GM06990 (cell line): Measurements from ENCODE around the gene MYO9A.
"Not testable (repeated sequence)": the region's sequence is repeated elsewhere in the genome, so short reads cannot be mapped to it uniquely, and the experiment has no call there.

ENCODE experiments used
- DNase-seq: peaks from one replicate; pipeline ENCODE4 v3.0.0-alpha.2; 2011; ENCODE audit not compliant: insufficient read length; ENCODE audit errors: extremely low read depth
- H3K27me3 ChIP-seq: replicated peaks from 2 replicates; pipeline ENCODE4 v1.6.0; 2011; ENCODE audit warnings: low read length; ENCODE audit not compliant: control insufficient read depth, insufficient read depth
- H3K36me3 ChIP-seq: 2 replicates; pipeline ENCODE4 v1.5.1; 2011; ENCODE audit warnings: low read length; ENCODE audit not compliant: control insufficient read depth, insufficient read depth
- H3K4me3 ChIP-seq: replicated peaks from 2 replicates; pipeline ENCODE4 v1.5.1; 2011; ENCODE audit warnings: low read depth, mild to moderate bottlenecking, control low read depth, low read length
- TF ChIP-seq, protein P1 (sequence below): IDR thresholded peaks from 2 replicates; pipeline ENCODE4 v1.5.1; 2011; ENCODE audit warnings: low read length, control low read depth, mild to moderate bottlenecking, inconsistent platforms; ENCODE audit not compliant: insufficient read depth, poor library complexity, severe bottlenecking

The MYO9A gene

DNA sequence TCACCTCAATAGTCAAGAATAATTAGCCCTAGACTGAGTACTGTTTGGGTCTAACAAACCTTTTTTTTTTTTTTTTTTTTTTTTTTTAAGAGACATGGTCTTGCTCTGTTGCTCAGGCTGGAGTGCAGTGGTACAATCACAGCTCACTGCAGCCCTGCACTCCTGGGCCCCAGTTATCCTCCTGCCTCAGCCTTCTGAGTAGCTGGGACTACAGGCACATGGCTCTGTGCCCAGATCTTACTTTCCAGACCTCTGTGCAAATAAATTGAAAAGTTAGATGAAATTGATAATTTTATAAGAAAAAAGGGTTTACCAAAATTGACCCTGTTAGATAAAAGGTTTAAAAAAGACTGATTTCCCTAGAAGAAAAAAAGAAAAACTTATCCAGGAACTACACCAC lies 228.6 kb downstream of the MYO9A start:
- H3K4me3 ChIP-seq = no peak overlapping the region
- TF ChIP-seq, protein P1, sequence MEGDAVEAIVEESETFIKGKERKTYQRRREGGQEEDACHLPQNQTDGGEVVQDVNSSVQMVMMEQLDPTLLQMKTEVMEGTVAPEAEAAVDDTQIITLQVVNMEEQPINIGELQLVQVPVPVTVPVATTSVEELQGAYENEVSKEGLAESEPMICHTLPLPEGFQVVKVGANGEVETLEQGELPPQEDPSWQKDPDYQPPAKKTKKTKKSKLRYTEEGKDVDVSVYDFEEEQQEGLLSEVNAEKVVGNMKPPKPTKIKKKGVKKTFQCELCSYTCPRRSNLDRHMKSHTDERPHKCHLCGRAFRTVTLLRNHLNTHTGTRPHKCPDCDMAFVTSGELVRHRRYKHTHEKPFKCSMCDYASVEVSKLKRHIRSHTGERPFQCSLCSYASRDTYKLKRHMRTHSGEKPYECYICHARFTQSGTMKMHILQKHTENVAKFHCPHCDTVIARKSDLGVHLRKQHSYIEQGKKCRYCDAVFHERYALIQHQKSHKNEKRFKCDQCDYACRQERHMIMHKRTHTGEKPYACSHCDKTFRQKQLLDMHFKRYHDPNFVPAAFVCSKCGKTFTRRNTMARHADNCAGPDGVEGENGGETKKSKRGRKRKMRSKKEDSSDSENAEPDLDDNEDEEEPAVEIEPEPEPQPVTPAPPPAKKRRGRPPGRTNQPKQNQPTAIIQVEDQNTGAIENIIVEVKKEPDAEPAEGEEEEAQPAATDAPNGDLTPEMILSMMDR = no peak
- no peaks in the 10 kb centered on the region for H3K36me3 ChIP-seq
- no peak for DNase-seq
- no peaks in the 10 kb centered on the region for H3K27me3 ChIP-seq

DNA sequence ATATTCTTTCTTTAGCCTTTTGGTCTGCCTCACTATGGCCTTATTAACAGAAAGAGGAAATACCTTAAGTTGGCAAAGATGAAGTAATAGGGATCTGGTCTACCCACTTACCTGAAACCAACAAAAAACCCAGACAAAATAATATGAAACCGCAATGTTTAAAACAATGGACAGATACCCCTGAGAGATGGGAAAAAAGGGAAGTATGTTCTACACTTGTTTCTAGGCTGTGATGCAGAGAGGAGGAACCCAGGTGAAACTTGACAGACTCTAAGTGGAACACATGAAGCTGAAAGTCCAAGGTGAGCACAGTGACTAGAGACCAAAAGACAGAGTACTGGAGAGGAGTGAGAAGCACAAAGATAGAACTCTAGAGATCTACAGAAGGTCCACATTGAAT lies 229.2 kb downstream of the MYO9A start:
- peak; percentile 56 for DNase-seq
- Histone ChIP-seq H3K27me3 (no peaks in the 10 kb centered on the region), H3K4me3 (no peak overlapping the region), H3K36me3 (no peaks in the 10 kb centered on the region)
- TF ChIP-seq, protein P1 = no peak

DNA sequence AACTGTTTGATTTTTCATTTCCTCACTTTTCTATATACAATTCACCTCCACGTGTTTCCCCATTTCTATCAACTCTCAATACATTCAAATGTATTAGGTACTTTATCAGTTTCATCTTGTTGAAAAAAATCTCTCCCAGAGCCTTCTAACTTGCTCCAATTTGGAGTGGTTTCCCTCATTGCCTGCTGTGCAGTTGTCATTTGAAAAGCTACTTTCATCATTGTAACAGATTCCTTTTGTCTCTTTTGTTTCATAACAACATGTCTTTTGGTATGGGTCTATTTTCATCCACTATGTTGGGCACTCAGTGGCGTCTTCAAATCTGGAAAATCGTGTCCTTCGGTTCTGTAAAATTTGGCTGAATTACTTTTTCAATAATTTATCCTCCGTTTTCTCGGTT lies 232.6 kb downstream of the MYO9A start:
- Histone ChIP-seq H3K27me3 (no peaks in the 10 kb centered on the region), H3K4me3 (no peak overlapping the region), H3K36me3 (no peaks in the 10 kb centered on the region)
- TF ChIP-seq, protein P1 = no peak
- no peak for DNase-seq

DNA sequence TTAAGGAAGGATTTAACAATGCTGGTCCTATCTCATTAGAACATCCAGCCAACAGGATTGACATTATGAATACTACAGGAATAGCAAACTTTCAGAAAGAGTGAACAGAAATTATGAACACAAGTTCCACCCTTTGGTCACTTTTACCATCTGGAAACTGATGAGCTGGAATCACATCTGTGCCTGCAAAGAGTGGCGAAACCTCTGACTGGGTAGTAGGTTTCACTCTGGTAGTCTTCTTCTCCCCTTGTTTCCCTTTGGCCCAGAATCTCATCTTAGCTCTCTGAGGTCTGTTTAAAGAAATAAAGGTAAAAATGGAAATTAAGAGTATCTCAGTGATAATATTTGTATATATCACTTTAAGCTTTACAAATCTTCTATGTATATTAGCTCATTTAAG lies 234.5 kb downstream of the MYO9A start:
- DNase-seq = peak; percentile 29
- no peaks in the 10 kb centered on the region for H3K27me3 ChIP-seq
- no peaks in the 10 kb centered on the region for H3K36me3 ChIP-seq
- no peak overlapping the region for H3K4me3 ChIP-seq
- TF ChIP-seq, protein P1 = no peak

DNA sequence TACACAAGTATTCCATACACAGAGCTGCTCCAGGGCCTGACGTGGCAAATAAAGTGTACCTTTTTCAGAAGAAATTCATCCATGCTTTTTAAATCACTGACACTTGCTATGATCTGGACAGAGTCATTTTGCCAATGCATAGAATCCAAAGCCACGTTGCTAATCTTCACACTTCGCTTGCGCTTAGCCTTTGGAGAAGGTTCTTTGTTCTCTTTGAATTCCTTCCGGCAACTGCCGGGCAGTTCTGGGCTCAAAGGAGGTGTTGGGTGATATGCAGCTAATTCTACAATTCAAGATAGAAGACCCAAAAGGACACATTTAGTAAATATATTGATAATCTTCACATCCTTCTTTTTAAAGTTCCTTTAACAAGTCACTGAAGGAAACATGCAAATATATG lies 237.7 kb downstream of the MYO9A start:
- Histone ChIP-seq H3K4me3 (no peak overlapping the region), H3K36me3 (no peaks in the 10 kb centered on the region), H3K27me3 (no peaks in the 10 kb centered on the region)
- no peak for DNase-seq
- TF ChIP-seq, protein P1 = no peak

DNA sequence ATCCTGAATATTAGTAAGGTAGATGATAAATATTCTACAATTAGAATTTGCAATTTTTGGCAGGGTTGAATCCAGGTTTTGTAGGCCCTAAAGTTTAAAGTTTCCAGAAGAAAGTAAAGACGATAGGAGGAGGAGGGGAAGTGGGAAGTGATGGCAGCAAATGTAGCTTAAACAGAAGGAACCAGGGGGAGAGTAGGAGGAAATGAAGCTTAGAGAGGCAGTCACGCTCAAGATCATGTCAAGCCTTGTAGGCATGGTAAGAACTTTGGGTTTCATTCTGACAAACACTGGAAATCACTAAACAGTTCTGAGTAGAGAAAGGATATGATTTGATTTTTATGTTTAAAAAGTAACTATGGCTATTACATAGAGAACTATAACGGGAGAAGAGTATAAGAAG lies 243.7 kb downstream of the MYO9A start:
- H3K36me3 ChIP-seq = no peaks in the 10 kb centered on the region
- no peak overlapping the region for H3K4me3 ChIP-seq
- TF ChIP-seq, protein P1 = no peak

DNA sequence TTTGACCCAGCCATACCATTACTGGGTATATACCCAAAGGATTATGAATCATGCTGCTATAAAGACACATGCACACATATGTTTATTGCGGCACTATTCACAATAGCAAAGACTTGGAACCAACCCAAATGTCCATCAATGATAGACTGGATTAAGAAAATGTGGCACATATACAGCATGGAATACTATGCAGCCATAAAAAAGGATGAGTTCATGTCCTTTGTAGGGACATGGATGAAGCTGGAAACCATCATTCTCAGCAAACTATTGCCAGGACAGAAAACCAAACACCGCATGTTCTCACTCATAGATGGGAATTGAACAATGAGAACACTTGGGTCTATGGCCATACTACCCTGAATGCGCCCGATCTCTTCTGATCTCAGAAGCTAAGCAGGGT lies 259.7 kb downstream of the MYO9A start:
- not testable (repeated sequence) for H3K4me3 ChIP-seq, H3K27me3 ChIP-seq, H3K36me3 ChIP-seq, DNase-seq

More for the DNA sequence above, 243.7 kb downstream of the MYO9A start:
- peak; percentile 32 for DNase-seq
- no peaks in the 10 kb centered on the region for H3K27me3 ChIP-seq
